Lower leg skin (tissue), 3 donors: ENCODE measurements around the gene CDHR3.

Experiments
- CTCF ChIP-seq, 3 donors: fragments of 450-650 bp; IDR thresholded peaks; one replicate each; pipeline ENCODE4 v1.5.1; 2016; ENCODE audit warnings: antibody characterized with exemption in 3 of 3, mild to moderate bottlenecking in 3 of 3, moderate library complexity in 2 of 3
- POLR2A ChIP-seq, 2 donors: fragments of 450-650 bp; IDR thresholded peaks; one replicate each; pipeline ENCODE4 v1.6.1; 2016 to 2017; ENCODE audit warnings: antibody characterized with exemption in 2 of 2, mild to moderate bottlenecking in 1 of 2, moderate library complexity in 1 of 2

DNA sequence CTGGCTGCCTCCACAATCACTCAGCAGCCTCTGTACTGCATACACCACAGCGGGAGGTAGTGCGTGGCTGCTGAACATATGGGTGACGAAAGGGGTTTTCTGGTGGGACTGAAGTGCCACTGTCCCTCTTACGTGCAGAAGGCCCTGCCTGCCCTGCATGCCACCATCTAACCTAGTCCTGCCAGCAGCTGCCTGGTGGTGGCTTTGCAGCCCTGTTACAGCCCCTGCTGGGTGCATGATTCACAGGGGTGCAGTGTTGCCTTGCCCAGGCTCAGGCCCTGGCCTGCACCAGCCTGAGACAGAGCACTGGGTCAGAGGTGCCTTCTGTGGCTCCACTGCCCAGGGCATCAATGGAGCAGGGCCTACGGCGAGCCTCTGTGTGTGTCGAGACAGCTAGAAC, 98.9 kb downstream of the CDHR3 start:
- TF ChIP-seq CTCF (IDR thresholded peaks at IDR 0.05) (no peak), POLR2A (IDR thresholded peaks at IDR 0.05) (no peak)
